CD4-positive, alpha-beta T cell treated with Interferon gamma for 1 hour (primary cell): ENCODE measurements around the gene POLR2C.
A peak's percentile ranks its signal among the peaks of the same experiment; 100 is the strongest.
"Not testable (repeated sequence)": the region's sequence is repeated elsewhere in the genome, so short reads cannot be mapped to it uniquely, and the experiment has no call there.

Experiments
- DNase-seq: peaks from one replicate; pipeline ENCODE4 v3.0.0-alpha.2; 2020

Gene POLR2C

GRCh38 chr16:57462209-57462977 lies at the start of gene POLR2C:
Gene POLR2C (plus strand): TSS chr16:57462679. CDS start chr16:57462725, 46 bp downstream.
- DNase-seq: peak; percentile 87

DNA sequence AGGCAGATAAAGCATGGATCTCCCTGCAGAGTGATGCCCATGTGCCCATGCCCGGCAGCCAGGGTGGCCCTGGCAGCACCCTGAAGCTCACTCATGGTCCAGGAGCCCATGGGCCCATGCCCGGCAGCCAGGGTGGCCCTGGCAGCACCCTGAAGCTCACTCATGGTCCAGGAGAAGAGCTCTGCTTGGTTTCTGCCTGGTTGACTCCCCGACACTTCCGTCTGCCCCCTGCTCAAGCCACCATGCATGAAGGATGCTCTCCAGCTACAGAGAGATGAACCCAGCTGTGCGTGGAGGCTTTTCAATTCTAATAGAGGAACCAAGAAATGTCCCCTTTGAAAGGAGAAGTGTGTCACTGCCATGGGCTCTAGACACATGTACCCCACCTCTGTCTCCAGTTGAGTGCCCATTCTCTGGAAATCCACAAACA lies 49.2 kb upstream of the POLR2C start:
- DNase-seq: peak; percentile 47

- no peak for DNase-seq
Measured at GRCh38 chr16:57413733-57414132, 48.7 kb upstream of the POLR2C start.

- no peak for DNase-seq
Measured at GRCh38 chr16:57416084-57416483, 46.4 kb upstream of the POLR2C start.

GRCh38 chr16:57419506-57419905 lies 43.0 kb upstream of the POLR2C start:
- no peak for DNase-seq

DNA sequence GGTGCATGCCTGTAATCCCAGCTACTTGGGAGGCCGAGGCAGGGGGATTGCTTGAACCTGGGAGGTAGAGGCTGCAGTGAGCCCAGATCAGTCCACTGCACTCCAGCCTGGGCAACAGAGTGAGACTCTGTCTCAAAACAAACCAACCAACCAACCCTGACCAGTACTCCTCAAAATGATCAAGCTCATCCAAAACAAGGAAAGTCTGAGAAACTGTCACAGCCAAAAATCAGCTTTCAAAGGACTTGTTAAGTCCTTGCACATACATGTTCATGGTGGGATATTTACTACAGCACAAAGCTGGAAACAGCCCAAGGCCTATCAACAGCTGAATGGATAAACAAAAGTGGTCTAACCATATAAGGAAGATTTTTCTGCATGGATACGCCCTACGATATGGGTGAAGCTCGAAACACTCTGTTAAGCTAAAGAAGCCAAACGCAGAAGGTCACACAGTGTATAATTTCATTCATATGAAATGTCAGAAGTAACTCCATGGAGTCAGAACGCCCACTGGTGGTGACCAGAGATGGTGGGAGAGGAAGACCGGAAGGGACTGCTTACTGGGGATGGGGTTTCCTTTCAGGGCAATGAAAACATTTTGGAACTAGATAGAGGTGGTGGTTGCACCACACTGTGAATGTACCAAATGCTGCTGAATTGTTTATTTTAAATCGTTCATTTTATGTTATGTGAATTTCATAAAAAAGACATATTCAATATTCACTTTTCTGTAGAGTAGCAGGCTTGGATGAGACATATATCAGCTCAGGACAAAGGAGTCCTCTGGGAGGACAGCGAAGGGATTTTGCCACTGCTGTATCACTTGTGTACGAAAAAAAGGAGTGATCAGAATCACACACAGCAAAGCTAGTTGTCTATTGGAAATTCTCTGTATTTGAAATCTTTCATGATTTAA lies 40.2 kb upstream of the POLR2C start:
- no peak for DNase-seq

GRCh38 chr16:57423152-57423551 lies 39.3 kb upstream of the POLR2C start:
- DNase-seq: no peak

DNA sequence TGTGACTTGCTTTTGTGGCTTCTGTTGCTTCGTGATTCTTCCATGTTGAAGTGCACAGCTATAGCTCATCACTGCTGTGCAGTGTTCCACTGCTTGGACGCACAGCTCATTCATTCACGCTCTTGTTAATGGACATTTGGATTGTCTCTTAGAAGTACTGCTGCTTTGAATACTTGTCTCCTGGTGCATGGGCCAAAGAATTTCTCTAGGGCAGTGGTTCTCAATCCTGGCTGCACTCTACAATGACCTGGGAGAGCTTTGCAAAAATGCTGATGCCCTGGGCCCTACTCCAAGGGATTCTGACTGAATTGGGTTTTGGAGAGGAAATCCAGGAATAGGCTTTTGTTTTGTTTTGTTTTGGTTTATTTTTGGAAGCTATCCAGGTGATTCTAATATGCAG lies 37.9 kb upstream of the POLR2C start:
- DNase-seq: no peak

- no peak for DNase-seq
Measured at GRCh38 chr16:57426356-57426755, 36.1 kb upstream of the POLR2C start.

DNA sequence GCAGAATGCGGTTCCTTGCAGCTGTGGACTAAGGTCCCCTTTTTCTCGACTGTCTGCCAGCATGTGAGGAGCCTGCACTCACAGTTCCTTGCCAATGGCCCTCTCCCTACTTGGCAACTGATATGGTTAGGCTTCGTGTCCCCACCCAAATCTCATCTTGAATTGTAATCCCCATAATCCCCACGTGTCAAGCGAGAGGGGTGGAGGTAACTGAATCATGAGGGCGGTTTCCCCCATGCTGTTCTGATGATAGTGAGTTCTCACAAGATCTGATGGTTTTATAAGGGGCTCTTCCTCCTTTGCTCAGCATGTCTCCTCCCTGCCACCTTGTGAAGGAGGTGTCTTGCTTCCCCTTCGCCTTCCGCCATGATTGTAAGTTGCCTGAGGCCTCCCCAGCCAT lies 35.2 kb upstream of the POLR2C start:
- DNase-seq: no peak

GRCh38 chr16:57427824-57428223 lies 34.7 kb upstream of the POLR2C start:
- DNase-seq: no peak

DNA sequence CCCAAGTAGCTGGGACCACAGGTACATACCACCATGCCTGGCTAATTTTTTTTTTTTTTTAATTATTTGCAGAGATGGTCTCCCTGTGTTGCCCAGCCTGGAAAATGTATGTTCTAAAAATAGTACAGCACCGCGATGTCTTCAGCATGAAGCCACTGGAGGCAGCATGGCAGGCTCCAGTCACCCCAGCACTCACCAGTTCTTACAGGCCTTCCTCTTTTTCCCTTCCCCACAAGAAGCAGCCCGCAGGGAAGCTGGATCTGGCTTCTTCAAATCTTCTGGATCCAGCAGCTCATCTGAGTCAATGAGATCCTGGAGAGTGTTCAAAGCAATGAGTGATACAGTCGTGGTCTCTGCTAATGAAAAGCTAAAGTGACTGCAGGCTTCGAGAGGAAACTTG lies 31.5 kb upstream of the POLR2C start:
- no peak for DNase-seq

- DNase-seq: no peak
Measured at GRCh38 chr16:57432505-57432904, 30.0 kb upstream of the POLR2C start.

DNA sequence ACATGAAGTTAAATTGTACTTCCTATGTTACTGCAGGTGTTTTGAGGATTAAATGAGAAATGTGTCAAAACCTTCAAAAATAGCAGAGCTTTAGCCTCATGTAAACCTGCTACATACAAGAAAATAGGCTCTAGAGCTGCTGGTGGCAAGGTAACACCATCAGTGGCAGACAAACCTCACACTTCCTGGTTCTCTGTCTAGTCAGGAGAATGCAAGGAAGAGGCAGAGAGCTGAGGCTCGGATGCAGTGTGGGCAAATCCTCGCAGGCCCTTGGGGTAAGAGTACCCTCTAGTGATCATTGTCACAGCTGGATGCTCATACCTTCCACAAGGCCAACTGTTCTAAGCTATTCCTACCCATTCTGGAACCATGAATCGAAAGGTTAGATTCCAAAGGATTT lies 29.5 kb upstream of the POLR2C start:
- no peak for DNase-seq

GRCh38 chr16:57434003-57434402 lies 28.5 kb upstream of the POLR2C start:
- DNase-seq: no peak

DNA sequence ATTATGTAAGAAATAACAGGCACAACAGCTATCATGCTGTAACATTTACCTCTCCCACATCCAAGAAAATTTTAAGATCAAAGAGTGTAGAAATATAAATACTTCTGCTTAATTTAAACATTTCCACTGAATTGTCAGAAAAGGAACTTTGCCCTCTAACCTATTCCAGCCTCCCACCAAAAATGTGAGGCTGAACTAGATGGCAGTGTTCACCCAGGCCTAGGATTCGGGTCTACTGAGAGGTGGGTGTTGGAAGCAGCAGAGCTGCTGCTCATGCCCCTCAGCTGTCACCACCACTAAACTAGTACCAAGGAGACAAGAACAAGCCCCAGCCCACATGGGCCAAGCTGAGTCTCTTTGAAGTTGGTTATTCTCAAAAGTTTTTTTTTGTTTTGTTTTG lies 26.6 kb upstream of the POLR2C start:
- DNase-seq: no peak

DNA sequence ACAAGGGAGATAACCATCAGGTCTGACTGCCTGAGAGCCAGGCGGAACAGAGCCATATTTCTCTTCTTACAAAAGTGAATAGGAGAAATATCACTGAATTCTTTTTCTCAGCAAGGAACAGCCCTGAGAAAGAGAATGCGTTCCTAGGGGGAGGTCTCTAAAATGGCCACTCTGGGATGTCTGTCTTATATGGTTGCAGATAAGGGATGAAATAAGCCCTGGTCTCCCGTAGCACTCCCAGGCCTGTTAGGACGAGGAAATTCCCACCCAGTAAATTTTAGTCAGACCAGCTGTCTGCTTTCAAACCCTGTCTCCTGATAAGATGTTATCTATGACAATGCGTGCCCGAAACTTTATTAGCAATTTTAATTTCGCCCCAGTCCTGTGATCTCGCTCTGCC lies 22.5 kb upstream of the POLR2C start:
- not testable (repeated sequence) for DNase-seq

DNA sequence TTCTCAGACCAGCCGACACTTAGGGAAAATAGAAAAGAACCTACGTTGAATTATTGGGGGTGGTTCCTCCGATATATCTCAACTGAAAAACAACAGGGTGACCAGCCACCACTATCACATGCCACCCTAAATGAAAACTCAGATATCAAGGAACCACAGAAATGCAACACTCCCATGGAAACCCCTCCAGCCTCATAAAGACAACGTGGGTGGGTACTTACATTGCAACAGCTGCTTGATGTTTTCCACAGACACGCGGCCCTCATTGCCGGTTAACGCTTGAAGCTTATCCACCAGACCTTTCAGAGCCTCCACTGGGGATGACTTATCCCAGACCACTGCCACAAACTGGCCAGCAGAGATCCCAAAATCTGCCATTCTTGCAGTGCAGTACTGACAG lies 21.9 kb upstream of the POLR2C start:
- not testable (repeated sequence) for DNase-seq

DNA sequence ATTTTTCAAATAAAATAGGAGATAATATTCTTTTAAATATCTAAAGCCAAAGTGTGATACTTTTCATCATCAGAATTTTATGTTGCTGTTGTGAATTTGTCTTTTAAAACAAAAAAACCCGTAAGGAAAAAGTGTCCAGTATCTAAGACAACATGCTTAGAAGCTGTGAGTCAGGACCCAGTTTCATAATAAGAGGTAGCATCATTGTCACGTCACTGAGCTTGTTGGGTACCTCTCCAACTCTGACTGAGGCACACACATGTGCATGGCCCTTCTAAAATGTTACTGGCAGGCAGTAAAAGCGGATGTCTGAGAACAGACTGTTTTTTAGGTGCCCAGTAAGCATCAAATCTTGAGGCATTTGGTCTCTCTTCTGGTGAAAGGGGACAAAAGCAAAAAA lies 17.8 kb upstream of the POLR2C start:
- no peak for DNase-seq

GRCh38 chr16:57445510-57445909 lies 17.0 kb upstream of the POLR2C start:
- no peak for DNase-seq

GRCh38 chr16:57446531-57447185 lies 15.8 kb upstream of the POLR2C start:
- peak; percentile 37 for DNase-seq

- peak; percentile 93 for DNase-seq
Measured at GRCh38 chr16:57447186-57447962, 15.1 kb upstream of the POLR2C start, which contains the start of the genes CIAPIN1 and COQ9. Gene CIAPIN1 (minus strand): TSS chr16:57447385. CDS start chr16:57440928, 6,457 bp downstream. Gene COQ9 (plus strand): TSS chr16:57447479. CDS start chr16:57447506, 27 bp downstream.
